Measurements from ENCODE around the gene WDR17. TPM values are rescaled to one million over a fixed set of nuclear protein-coding genes. Genes with fewer than 3 reads are reported as not detected.

The WDR17 gene
- total RNA-seq, 1 experiment from 2014 or later: 4.4 TPM

GRCh38 chr4:176195184-176195978, 129.7 kb downstream of the WDR17 start, which contains the start of gene SPATA4:
SPATA4 (minus strand) TSS chr4:176195585; CDS start chr4:176195562, 23 bp downstream.
- DNase-seq (ENCODE audit: low spot score) (peak; percentile 95), ATAC-seq (peak; percentile 95)
- TF ChIP-seq TCF7 (CRISPR knock-in tag; IDR thresholded peaks at IDR 0.05; ENCODE audit: low read depth): no peak
- no peak for TF ChIP-seq SMAD3 (CRISPR knock-in tag; IDR thresholded peaks at IDR 0.05; ENCODE audit: borderline replicate concordance)
- TF ChIP-seq IRF2 (CRISPR knock-in tag; IDR thresholded peaks at IDR 0.05; ENCODE audit: borderline replicate concordance, low read depth): no peak
- no peak for TF ChIP-seq ELF4 (CRISPR knock-in tag; IDR thresholded peaks at IDR 0.05; ENCODE audit: low read depth)
- TF ChIP-seq, protein P1, sequence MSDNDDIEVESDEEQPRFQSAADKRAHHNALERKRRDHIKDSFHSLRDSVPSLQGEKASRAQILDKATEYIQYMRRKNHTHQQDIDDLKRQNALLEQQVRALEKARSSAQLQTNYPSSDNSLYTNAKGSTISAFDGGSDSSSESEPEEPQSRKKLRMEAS (CRISPR knock-in tag; IDR thresholded peaks at IDR 0.05): peak; percentile 52; the same call in 1 of the 2 replicates
- no peak for TF ChIP-seq PRRX2 (CRISPR knock-in tag; IDR thresholded peaks at IDR 0.05)
- no peak for TF ChIP-seq NR2C2 (CRISPR knock-in tag; IDR thresholded peaks at IDR 0.05)
- TF ChIP-seq, protein P2, sequence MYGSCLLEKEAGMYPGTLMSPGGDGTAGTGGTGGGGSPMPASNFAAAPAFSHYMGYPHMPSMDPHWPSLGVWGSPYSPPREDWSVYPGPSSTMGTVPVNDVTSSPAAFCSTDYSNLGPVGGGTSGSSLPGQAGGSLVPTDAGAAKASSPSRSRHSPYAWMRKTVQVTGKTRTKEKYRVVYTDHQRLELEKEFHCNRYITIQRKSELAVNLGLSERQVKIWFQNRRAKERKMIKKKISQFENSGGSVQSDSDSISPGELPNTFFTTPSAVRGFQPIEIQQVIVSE (CRISPR knock-in tag; IDR thresholded peaks at IDR 0.05; ENCODE audit: borderline replicate concordance): no peak
- TF ChIP-seq CREM (CRISPR knock-in tag; IDR thresholded peaks at IDR 0.05): 0 out of 2 replicates have a peak, but pooled peaks have one; percentile 40
- TF ChIP-seq TEAD1 (CRISPR knock-in tag; IDR thresholded peaks at IDR 0.05): no peak
- TF ChIP-seq, protein P3, sequence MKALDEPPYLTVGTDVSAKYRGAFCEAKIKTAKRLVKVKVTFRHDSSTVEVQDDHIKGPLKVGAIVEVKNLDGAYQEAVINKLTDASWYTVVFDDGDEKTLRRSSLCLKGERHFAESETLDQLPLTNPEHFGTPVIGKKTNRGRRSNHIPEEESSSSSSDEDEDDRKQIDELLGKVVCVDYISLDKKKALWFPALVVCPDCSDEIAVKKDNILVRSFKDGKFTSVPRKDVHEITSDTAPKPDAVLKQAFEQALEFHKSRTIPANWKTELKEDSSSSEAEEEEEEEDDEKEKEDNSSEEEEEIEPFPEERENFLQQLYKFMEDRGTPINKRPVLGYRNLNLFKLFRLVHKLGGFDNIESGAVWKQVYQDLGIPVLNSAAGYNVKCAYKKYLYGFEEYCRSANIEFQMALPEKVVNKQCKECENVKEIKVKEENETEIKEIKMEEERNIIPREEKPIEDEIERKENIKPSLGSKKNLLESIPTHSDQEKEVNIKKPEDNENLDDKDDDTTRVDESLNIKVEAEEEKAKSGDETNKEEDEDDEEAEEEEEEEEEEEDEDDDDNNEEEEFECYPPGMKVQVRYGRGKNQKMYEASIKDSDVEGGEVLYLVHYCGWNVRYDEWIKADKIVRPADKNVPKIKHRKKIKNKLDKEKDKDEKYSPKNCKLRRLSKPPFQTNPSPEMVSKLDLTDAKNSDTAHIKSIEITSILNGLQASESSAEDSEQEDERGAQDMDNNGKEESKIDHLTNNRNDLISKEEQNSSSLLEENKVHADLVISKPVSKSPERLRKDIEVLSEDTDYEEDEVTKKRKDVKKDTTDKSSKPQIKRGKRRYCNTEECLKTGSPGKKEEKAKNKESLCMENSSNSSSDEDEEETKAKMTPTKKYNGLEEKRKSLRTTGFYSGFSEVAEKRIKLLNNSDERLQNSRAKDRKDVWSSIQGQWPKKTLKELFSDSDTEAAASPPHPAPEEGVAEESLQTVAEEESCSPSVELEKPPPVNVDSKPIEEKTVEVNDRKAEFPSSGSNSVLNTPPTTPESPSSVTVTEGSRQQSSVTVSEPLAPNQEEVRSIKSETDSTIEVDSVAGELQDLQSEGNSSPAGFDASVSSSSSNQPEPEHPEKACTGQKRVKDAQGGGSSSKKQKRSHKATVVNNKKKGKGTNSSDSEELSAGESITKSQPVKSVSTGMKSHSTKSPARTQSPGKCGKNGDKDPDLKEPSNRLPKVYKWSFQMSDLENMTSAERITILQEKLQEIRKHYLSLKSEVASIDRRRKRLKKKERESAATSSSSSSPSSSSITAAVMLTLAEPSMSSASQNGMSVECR (CRISPR knock-in tag; IDR thresholded peaks at IDR 0.05; ENCODE audit: borderline replicate concordance): peak; percentile 75; the same call in 1 of the 2 replicates
- TF ChIP-seq E2F5 (CRISPR knock-in tag; IDR thresholded peaks at IDR 0.05): 0 out of 2 replicates have a peak, but pooled peaks have one; percentile 58
- peak; percentile 47; the same call in 1 of the 2 replicates for TF ChIP-seq GABPB1 (CRISPR knock-in tag; IDR thresholded peaks at IDR 0.05)
- TF ChIP-seq NFATC4 (CRISPR knock-in tag; IDR thresholded peaks at IDR 0.05): no peak
- TF ChIP-seq PREB (CRISPR knock-in tag; IDR thresholded peaks at IDR 0.05; ENCODE audit: borderline replicate concordance): no peak
- no peak for TF ChIP-seq EMX1 (CRISPR knock-in tag; IDR thresholded peaks at IDR 0.05)
- no peak for TF ChIP-seq FOXP4 (CRISPR knock-in tag; IDR thresholded peaks at IDR 0.05)
- TF ChIP-seq ETV6 (CRISPR knock-in tag; IDR thresholded peaks at IDR 0.05): peak; percentile 30; the same call in 1 of the 2 replicates
- TF ChIP-seq ZNF121 (CRISPR knock-in tag; IDR thresholded peaks at IDR 0.05): no peak
- no peak for TF ChIP-seq MYBL2 (CRISPR knock-in tag; IDR thresholded peaks at IDR 0.05)
- TF ChIP-seq FOXK1 (CRISPR knock-in tag; IDR thresholded peaks at IDR 0.05): peak; percentile 77
- TF ChIP-seq TEAD4 (CRISPR knock-in tag; IDR thresholded peaks at IDR 0.05): no peak
- Mint-ChIP-seq H3K27ac (peak within 1 kb of the TSS; percentile 95), H3K9me3 (peaks cover 2% of the 10 kb centered on the region), H3K36me3 (no peaks in the 10 kb centered on the region), H3K4me3 (peak within 1 kb of the TSS; percentile 87), H3K27me3 (ENCODE audit: low read depth) (no peaks in the 10 kb centered on the region), H3K4me1 (peaks cover 41% of the 10 kb centered on the region)
- CTCF ChIA-PET: interaction anchor here (0.9 kb wide), 2 partner anchors 46 to 82 kb away, joined by 3 to 4 read pairs; no protein-coding TSS in a partner anchor
- POLR2A ChIA-PET: no interaction called here
